HFFc6 (cell line): Measurements from ENCODE around the gene GPR35. TPM values are rescaled to one million over a fixed set of nuclear protein-coding genes. Genes with fewer than 3 reads are reported as not detected.

Experiments used
- DNase-seq: peaks from one replicate; pipeline ENCODE4 v3.0.0-alpha.2; 2018
- H3K27ac Mint-ChIP-seq: 2 replicates; pipeline ENCODE4 v1.8.0; 2020; ENCODE audit warnings: mild to moderate bottlenecking, mixed read lengths
- H3K27me3 Mint-ChIP-seq: 2 replicates; pipeline ENCODE4 v1.8.0; 2021; ENCODE audit warnings: mild to moderate bottlenecking, moderate library complexity, mixed read lengths; ENCODE audit not compliant: insufficient read depth
- H3K36me3 Mint-ChIP-seq: 2 replicates; pipeline ENCODE4 v1.8.0; 2021; ENCODE audit warnings: low read depth, mixed read lengths
- H3K4me1 Mint-ChIP-seq: 2 replicates; pipeline ENCODE4 v1.8.0; 2020; ENCODE audit warnings: low read depth, mixed read lengths
- H3K4me3 Mint-ChIP-seq: 2 replicates; pipeline ENCODE4 v1.8.0; 2020; ENCODE audit warnings: mild to moderate bottlenecking, moderate library complexity, mixed read lengths
- H3K9me3 Mint-ChIP-seq: 2 replicates; pipeline ENCODE4 v1.8.0; 2020; ENCODE audit warnings: mild to moderate bottlenecking, mixed read lengths
- total RNA-seq, 6 experiments: library from RNA; stranded (reverse); fragmentation: NEBNext Ultra II Directional; extraction: Animal tissue kit (Norgen Biotek cat#: 25700); gene quantifications; 2 replicates in 1 of 6; 3 replicates in 5 of 6; pipeline ENCODE4 v1.2.3, GENCODE V29; 2021
- TF ChIP-seq, protein P1 (sequence below): fragments of 200-600 bp; sonication (generic); IDR thresholded peaks from 2 replicates; pipeline ENCODE4 v1.5.0; 2021; ENCODE audit warnings: antibody characterized with exemption, mild to moderate bottlenecking

The GPR35 gene
- total RNA-seq, 6 experiments from 2014 or later, result 0.11 to 0.28 (median 0.14) TPM; not detected in 3

DNA sequence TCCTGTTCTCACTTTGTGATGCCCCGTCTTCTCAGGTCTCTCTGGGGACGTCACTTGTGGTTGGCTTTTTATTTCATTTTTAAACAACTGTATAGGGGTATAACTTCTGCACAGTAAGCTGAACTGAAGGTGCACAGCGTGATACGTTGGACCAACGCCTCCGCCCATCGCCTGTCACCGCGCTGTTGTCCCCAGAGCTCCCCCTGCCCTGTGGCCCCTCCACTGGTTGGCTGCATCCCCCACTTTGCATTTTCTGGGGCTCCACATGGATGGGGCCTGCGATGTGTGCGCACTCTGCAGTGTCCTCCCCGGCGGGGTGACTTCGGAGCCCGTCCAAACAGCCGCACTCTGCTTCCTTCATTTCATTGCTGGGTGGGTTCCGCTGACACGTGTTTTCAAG is 14.3 kb downstream of the GPR35 start:
- H3K27me3 Mint-ChIP-seq, result peaks cover 25% of the 10 kb centered on the region
- TF ChIP-seq, protein P1, sequence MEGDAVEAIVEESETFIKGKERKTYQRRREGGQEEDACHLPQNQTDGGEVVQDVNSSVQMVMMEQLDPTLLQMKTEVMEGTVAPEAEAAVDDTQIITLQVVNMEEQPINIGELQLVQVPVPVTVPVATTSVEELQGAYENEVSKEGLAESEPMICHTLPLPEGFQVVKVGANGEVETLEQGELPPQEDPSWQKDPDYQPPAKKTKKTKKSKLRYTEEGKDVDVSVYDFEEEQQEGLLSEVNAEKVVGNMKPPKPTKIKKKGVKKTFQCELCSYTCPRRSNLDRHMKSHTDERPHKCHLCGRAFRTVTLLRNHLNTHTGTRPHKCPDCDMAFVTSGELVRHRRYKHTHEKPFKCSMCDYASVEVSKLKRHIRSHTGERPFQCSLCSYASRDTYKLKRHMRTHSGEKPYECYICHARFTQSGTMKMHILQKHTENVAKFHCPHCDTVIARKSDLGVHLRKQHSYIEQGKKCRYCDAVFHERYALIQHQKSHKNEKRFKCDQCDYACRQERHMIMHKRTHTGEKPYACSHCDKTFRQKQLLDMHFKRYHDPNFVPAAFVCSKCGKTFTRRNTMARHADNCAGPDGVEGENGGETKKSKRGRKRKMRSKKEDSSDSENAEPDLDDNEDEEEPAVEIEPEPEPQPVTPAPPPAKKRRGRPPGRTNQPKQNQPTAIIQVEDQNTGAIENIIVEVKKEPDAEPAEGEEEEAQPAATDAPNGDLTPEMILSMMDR, result no peak
- no peaks in the 10 kb centered on the region for H3K36me3 Mint-ChIP-seq
- peaks cover 5% of the 10 kb centered on the region for H3K9me3 Mint-ChIP-seq
- H3K27ac Mint-ChIP-seq, result no peak overlapping the region
- no peak for DNase-seq
- no peaks in the 10 kb centered on the region for H3K4me1 Mint-ChIP-seq
- no peak overlapping the region for H3K4me3 Mint-ChIP-seq

- H3K27me3 Mint-ChIP-seq, result peaks cover 28% of the 10 kb centered on the region
- no peak overlapping the region for H3K4me3 Mint-ChIP-seq
- H3K9me3 Mint-ChIP-seq, result no peaks in the 10 kb centered on the region
- H3K27ac Mint-ChIP-seq, result no peak overlapping the region
- TF ChIP-seq, protein P1, result peak; percentile 39; the same call in 1 of the 2 replicates
- no peaks in the 10 kb centered on the region for H3K4me1 Mint-ChIP-seq
- no peaks in the 10 kb centered on the region for H3K36me3 Mint-ChIP-seq
- DNase-seq, result no peak
These were observed 15.7 kb downstream of the GPR35 start for GRCh38 chr2:240640939-240641338.

- H3K36me3 Mint-ChIP-seq, result no peaks in the 10 kb centered on the region
- TF ChIP-seq, protein P1, result no peak
- no peak overlapping the region for H3K4me3 Mint-ChIP-seq
- no peaks in the 10 kb centered on the region for H3K9me3 Mint-ChIP-seq
- H3K27ac Mint-ChIP-seq, result no peak overlapping the region
- no peak for DNase-seq
- H3K4me1 Mint-ChIP-seq, result no peaks in the 10 kb centered on the region
- peaks cover 36% of the 10 kb centered on the region for H3K27me3 Mint-ChIP-seq
These were observed 17.0 kb downstream of the GPR35 start for GRCh38 chr2:240642061-240642805.

- no peaks in the 10 kb centered on the region for H3K9me3 Mint-ChIP-seq
These were observed 17.5 kb downstream of the GPR35 start for GRCh38 chr2:240642806-240643092.

DNA sequence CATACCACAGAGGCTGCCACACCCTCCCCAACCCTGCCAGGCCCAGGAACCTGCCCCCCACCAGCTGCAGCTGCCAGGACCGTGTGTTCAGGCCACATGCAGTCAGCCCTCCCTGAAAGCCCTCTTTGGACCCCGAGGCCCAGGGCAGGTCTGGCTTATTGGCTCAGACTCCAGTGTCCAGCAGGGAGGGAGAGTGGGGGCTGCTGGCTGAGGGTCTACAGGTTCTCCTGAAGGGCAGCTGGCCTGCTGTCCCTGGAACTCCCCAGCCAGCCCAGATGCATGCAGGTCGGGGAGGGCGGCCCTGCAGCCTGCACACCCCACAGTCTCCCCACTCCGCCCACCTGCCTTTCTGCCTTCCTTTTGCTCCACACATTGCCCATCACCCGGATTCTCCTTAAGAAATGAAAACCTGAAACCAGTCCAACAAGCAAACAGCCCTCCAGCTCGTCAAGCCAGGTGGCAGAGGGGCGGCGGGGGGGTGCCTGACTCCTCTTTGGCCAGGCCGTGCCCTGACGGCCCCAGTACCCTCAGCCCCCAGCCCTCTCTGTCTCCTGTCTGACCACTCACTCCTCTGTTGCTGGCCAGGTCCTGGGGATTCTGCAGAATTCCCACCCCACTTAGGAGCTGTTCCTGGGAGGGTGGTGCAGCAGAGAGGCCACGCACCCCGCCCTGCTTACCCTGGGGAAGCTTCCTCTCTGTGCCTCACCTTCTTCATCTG is 18.0 kb downstream of the GPR35 start:
- Mint-ChIP-seq H3K9me3 (no peaks in the 10 kb centered on the region), H3K36me3 (no peaks in the 10 kb centered on the region)

More at GRCh38 chr2:240642806-240643092, 17.5 kb downstream of the GPR35 start:
- Mint-ChIP-seq H3K27me3 (peaks cover 39% of the 10 kb centered on the region), H3K36me3 (no peaks in the 10 kb centered on the region), H3K4me3 (no peak overlapping the region), H3K4me1 (no peaks in the 10 kb centered on the region), H3K27ac (no peak overlapping the region)
- TF ChIP-seq, protein P1, result no peak
- DNase-seq, result no peak

More for the DNA sequence above, 18.0 kb downstream of the GPR35 start:
- no peaks in the 10 kb centered on the region for H3K4me1 Mint-ChIP-seq
- TF ChIP-seq, protein P1, result no peak
- H3K27ac Mint-ChIP-seq, result no peak overlapping the region
- peaks cover 39% of the 10 kb centered on the region for H3K27me3 Mint-ChIP-seq
- H3K4me3 Mint-ChIP-seq, result no peak overlapping the region
- DNase-seq, result no peak
